ENCODE data around the gene SBF2.
"Not testable (repeated sequence)": the region's sequence is repeated elsewhere in the genome, so short reads cannot be mapped to it uniquely, and the experiment has no call there.

The SBF2 gene

GRCh38 chr11:10164621-10165020 lies 129.4 kb downstream of the SBF2 start:
- DNase-seq, result no peak

GRCh38 chr11:10162222-10162621 lies 131.8 kb downstream of the SBF2 start:
- DNase-seq, result no peak

DNA sequence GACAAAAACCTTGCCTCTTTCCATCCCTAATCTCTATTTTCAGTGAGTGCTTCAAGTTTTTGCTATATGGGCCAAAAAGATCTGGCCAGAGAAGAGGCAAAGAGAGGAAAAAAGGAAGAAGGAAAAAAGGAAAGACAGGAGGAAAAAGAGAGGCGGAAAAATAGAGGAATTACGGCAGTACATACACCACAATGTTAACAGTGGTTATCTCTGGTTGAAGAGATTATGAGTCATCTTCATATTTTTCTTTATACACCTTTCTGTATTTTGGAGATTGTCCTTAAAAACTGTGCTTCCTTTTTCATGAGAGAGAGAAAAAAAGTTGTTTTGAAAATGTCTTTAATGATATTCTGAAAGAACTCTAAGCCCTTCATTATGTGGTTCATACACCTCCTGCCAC lies 133.7 kb downstream of the SBF2 start:
- DNase-seq, result no peak

DNA sequence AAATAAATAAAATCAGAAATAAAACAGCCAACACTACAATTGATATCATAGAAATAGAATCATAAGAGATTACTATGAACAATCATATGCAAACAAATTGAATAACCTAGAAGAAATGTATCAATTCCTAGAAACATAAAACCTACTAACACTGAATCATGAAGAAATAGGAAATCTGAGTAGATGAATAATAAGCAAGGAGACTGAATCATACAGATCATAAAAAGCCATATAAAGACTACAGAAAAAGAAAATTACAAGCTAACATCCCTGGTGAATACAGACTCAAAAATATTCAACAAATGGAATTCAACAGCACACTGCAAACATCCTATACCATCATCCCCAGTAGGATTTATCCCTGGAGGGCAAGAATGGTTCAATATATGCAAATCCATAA lies 135.6 kb downstream of the SBF2 start:
- no peak for DNase-seq

DNA sequence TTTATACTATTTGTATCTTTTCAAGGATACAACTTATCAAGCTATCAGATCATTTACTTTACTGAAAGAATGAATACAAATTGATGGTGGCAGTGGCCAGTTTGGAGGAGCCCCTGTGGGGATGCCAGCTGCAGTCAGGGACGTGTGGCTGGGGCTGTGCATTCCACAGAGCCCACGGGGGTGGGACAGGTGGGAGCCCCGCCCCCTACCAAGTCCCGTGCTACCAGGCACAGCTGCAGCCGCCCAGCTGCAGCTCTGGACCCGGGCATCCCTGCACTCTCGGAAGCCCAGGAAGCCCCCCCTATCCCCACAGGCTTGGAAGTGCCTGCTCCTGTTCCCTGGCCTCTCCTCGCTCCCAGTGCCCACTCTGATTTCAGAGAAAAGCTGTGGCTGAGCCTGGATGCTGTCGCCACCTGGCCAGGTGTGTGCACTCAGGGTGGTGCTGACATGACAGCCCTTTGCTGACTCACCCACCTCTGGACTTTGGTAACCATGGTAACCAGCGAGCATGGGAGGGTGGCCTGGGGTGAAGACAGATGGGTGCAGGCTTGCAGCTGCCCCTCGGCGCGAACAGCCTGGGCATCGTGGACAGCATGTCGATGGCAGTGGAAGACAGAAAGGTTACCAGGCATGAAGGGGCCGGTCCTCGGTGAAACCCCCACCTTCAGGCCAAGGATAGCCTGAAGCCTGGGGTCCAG lies 138.1 kb downstream of the SBF2 start:
- no peak for DNase-seq

DNA sequence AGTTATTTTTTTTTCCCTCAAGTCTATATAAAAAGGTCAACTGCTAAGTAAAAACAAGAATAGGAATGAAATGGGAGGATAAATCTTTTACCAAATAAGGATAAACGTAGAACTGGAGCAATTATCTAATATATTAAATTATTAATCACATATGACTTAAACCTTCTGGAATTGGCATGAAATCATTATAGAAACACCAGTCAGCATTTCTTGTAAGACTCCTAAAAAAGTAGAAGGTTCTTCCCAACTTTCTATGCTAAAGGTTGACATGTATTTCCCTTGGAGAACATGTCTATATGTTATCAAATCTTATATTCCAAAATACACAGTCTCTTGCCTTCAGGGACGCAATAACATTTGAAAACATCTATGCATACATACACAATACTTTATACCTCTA lies 143.2 kb downstream of the SBF2 start:
- no peak for DNase-seq

GRCh38 chr11:10149553-10149952 lies 144.5 kb downstream of the SBF2 start:
- no peak for DNase-seq

GRCh38 chr11:10147195-10147594 lies 146.8 kb downstream of the SBF2 start:
- no peak for DNase-seq

DNA sequence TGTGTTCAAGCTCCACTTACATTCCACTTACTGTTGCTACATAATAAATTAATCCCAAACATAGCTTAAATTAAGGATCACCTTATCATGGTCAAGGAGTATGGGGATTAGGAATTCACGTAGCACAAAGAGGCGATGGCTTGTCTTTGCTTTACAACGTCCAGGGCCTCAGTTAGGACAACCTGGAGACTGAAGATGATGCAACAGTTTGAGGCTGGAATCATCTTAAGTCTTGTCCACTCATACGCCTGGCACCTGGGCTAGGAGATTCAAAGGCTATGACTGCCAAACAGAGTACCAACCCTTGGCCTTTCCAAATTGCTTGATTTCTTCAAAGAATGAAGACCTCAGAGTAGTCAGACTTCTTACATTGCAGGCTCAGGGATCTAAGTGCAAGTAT lies 149.1 kb downstream of the SBF2 start:
- DNase-seq, result no peak

DNA sequence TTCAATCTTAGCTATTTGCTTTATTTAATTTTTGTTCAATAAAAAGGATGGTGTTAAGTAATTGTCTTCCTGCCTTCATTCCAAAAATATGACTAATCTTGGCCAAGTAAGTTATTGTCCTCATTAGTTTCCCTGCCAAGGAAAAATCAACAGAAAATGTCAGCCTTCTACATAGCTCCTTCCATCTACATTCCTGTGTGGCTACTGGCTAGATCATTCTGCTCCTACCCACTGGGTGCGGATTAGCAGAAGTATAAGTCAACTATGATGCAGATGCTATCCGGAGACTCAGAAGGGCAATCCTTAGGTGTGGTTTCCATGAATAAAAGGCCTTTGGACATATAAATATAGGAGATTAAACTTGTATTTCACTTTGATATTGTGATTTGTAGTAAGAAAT lies 154.4 kb downstream of the SBF2 start:
- DNase-seq, result no peak

DNA sequence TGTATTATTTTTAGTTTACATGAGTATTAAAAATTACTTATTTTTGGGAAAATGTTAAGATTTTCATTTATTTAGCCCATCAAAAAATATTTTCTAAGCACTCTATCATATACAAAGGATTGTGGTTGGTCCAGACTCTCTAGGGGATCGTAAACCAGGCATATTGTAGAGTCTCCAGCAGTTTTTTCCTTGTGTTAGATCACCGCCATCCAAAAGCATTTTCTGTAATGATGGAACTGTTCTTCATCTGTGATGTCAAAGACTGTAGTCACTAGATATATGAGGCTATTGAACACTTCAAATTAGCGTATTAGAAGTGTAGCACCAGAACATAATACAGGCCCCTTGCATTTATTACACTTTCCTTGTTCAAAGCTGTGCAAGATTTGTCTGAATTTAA lies 154.9 kb downstream of the SBF2 start:
- no peak for DNase-seq

DNA sequence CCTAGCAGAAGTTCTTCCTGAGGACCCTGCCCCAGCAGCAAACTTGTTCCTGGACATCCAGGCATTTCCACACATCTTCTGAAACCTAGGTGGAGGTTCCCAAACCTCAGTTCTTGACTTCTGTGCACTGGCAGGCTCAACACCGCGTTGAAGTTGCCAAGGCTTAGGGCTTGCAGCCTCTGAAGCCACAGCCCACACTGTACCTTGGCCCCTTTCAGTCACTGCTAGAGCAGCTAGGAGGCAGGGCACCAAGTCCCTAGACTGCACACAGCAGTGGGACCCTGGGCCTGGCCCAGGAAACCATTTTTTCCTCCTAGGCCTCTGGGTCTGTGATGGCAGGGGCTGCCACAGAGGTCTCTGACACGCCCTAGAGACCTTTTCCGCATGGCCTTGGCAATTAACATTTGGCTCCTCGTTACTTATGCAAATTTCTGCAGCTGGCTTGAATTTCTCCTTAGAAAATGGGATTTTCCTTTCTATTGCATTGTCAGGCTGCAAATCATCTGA lies 159.0 kb downstream of the SBF2 start:
- DNase-seq, result no peak

- not testable (repeated sequence) for DNase-seq
These were observed 159.8 kb downstream of the SBF2 start for GRCh38 chr11:10134226-10134625.

GRCh38 chr11:10133251-10133650 lies 160.8 kb downstream of the SBF2 start:
- not testable (repeated sequence) for DNase-seq

- no peak for DNase-seq
These were observed 163.1 kb downstream of the SBF2 start for GRCh38 chr11:10130875-10131274.

DNA sequence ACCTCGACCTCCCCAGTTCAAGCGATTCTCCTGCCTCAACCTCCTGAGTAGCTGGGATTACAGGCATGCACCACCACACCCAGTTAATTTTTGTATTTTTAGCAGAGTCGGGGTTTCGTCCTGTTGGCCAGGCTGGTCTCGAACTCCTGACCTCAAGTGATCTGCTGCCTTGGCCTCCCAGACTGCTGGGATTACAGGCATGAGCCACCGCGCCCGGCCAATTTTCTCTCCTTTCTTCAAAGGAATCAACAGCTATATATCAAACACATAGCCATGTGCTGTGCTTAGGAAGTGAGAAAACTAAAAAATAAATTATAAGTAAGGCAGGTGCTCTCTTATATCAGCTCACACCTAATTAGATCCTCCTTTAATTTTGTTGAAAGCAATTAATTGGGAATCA lies 164.8 kb downstream of the SBF2 start:
- not testable (repeated sequence) for DNase-seq

- DNase-seq, result no peak
These were observed 168.4 kb downstream of the SBF2 start for GRCh38 chr11:10125522-10126133.

DNA sequence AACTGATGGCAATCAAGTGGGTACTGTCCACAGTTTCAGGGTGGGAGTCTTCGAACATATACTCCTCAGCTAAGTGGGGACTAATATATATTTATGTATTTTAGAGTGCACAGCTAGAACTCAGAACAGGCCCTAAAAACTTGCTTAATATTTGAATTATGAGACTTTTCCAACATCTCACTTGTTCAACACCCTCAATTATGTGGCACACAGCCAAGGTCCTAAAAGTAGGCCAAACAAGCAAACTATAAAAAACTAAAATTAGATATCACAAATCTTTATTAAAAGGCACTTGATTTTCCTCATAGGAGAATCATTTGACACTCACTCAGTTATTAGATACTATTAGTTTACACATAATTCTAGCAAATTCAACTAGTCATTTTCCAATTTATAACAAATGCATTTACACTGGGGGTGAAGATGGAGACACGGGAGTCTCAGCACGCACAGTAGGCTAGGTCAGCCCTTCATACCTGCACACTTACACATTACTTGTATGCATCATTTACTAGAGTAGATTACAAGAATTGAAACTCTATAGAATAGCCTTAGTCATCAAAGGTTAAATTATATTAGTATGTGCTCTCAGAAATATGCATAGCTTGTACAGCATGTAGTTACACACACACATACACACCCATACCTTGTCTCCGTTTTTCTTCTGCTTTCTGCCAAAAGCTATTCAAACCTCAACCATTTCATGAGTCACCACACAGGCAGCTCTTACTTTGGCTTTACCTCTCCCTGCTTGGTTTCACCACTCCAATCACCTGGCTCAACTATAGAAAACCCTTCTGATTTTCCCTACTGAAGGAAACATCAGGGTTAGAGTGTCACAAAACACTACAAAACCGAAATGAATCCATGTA lies 171.5 kb downstream of the SBF2 start:
- no peak for DNase-seq

DNA sequence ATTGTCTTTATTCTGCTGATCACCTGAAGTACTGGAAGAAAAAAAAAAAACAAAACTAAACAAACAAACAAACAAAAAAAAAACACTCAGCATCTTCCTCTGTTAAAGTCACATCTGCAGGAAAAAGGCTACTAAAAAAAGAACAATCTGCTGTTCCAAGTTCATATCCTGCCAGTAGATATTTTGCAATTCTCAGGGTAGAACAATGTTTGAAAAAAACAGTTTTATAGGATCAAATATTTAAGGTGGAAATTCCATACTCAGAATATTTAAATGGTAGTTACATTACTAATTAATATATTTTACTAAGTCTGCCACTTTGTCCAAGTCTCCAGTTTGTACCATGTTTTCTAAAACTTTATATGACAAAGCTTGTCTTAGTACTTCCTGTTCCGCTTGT lies 175.2 kb downstream of the SBF2 start:
- DNase-seq, result no peak

- DNase-seq, result no peak
These were observed 176.2 kb downstream of the SBF2 start for GRCh38 chr11:10117709-10118351.

DNA sequence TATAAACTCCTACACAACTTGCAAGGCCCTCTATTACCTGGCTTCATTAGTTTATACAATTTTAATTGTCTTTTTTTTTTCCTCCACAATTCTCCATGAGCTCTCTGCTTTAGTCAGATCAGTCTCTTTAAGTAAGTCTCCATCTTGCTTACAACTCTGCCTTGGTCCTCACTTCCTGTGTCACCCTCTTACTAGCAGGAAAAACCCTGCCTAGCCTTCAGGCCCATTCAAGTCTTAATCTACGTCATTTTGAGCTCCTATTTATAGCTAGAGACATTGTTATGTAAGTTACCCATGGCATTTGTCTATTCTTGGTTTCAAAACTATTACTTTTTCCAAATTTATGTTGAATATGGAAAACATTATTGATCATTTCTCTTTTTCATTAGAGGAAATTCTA lies 177.4 kb downstream of the SBF2 start:
- no peak for DNase-seq

- DNase-seq, result no peak
These were observed 179.2 kb downstream of the SBF2 start for GRCh38 chr11:10114593-10115404.

All from C1 segment of cervical spinal cord (tissue), 14 donors.